Fibroblast of lung (primary cell): ENCODE results near the gene LMO7.

Source experiments
- CTCF ChIP-seq, 2 donors: IDR thresholded peaks in 1 of 2; conservative IDR thresholded peaks in 1 of 2; 1 replicate in 1 of 2; 2 replicates in 1 of 2; pipeline ENCODE4 v1.5.1; 2011 to 2012; ENCODE audit warnings: low read length in 2 of 2, control low read depth in 1 of 2, inconsistent platforms in 1 of 2, low read depth in 1 of 2, mild to moderate bottlenecking in 1 of 2
- EZH2 ChIP-seq: IDR thresholded peaks from 2 replicates; pipeline ENCODE4 v1.5.1; 2012; ENCODE audit warnings: low read length, control low read depth, mild to moderate bottlenecking; ENCODE audit errors: missing control alignments

GRCh38 chr13:75748874-75749273 lies 112.7 kb downstream of the LMO7 start:
- TF ChIP-seq CTCF (conservative IDR thresholded peaks at IDR 0.05 in 1 of 2, IDR thresholded peaks at IDR 0.05 in 1 of 2; ENCODE audit: low read depth in 1 of 2, low read length in 2 of 2) (no peak), EZH2 (no peak)
